Prostate gland (tissue), 2 donors: Measurements from ENCODE around the gene PDE11A.

ENCODE experiments used
- CTCF ChIP-seq, 4 experiments: fragments of 200-600 bp in 2 of 4; fragments of 450-650 bp in 2 of 4; sonication (generic) in 2 of 4; IDR thresholded peaks; 1 replicate in 3 of 4; 2 replicates in 1 of 4; pipeline ENCODE4 v1.5.1; 2016 to 2019; ENCODE audit warnings: antibody characterized with exemption in 4 of 4, mild to moderate bottlenecking in 2 of 4, moderate library complexity in 2 of 4
- POLR2A ChIP-seq: fragments of 450-650 bp; IDR thresholded peaks from one replicate; pipeline ENCODE4 v1.6.1; 2016; ENCODE audit warnings: antibody characterized with exemption, mild to moderate bottlenecking
- POLR2AphosphoS5 ChIP-seq: sonication (generic); formaldehyde crosslinking; IDR thresholded peaks from one replicate; pipeline ENCODE4 v1.6.1; 2017; ENCODE audit warnings: antibody characterized with exemption

DNA sequence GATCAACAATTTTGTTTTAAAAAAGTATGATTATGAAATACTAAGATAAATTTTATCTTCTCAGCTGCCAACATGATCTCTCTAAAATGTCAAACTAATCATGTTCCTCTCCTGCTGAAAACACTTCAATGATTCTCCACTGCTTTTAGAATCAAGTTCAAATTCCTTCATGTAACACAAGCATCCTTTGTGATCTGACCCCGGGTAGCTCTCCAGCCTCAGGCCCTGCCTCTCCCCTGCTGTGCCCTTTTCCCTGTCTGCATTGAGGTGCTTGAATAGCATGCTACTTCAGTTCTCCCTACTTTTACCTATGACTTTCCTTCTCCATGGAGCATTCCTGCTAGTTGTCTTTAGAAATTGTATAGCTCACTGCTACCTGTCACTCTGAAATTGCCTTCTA is 274.8 kb downstream of the PDE11A start:
- no peak for TF ChIP-seq CTCF (IDR thresholded peaks at IDR 0.05)
- no peak for TF ChIP-seq POLR2A
- no peak for TF ChIP-seq POLR2AphosphoS5
